ENCODE results near the gene SYNM. TPM values are rescaled to one million over a fixed set of nuclear protein-coding genes. Genes with fewer than 3 reads are reported as not detected.
"Not testable (repeated sequence)": the region's sequence is repeated elsewhere in the genome, so short reads cannot be mapped to it uniquely, and the experiment has no call there.

SYNM gene
- total RNA-seq, 1 donor from 2014 or later: 1.7 TPM

- DNase-seq (ENCODE audit: low spot score): no peak
- Mint-ChIP-seq H3K27ac (ENCODE audit: unreplicated experiment) (no peak overlapping the region), H3K36me3 (ENCODE audit: low read depth, unreplicated experiment) (no peaks in the 10 kb centered on the region), H3K9me3 (ENCODE audit: unreplicated experiment) (no peaks in the 10 kb centered on the region), H3K27me3 (ENCODE audit: unreplicated experiment) (no peaks in the 10 kb centered on the region), H3K4me1 (ENCODE audit: unreplicated experiment) (no peaks in the 10 kb centered on the region), H3K4me3 (ENCODE audit: unreplicated experiment) (no peak overlapping the region)
- no peak for TF ChIP-seq CTCF (IDR thresholded peaks at IDR 0.05; ENCODE audit: unreplicated experiment)
These were observed 34.7 kb upstream of the SYNM start for GRCh38 chr15:99070208-99070607.

DNA sequence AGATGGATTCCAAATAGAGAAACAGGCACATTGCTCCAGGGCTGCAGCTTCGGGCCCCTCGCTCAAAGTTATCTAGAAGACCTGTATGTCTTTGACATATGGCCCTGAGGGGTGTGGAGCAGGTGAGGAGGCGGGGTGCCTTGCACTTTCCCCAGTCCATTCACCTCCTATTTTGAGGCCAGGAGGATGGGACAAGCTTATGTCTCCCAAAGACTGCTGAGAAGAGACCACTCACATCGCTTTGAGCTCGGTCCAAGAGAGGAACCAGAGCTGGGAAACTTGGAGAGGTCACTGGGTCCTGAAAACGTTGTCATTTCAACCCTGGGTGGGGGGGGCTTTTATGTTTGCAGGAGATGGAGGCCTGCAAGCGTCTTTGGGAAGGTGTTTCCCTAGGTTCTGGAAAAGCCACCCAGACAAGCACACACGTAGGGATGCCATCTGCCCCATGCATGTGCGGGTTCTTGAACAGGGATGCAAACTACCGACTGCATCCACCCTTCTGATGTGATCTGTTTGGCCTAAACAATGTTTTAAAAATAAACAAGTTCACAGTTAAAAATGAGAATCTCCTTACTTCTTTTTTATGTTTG lies 33.7 kb upstream of the SYNM start:
- TF ChIP-seq CTCF (IDR thresholded peaks at IDR 0.05; ENCODE audit: unreplicated experiment): no peak
- Mint-ChIP-seq H3K4me1 (ENCODE audit: unreplicated experiment) (no peaks in the 10 kb centered on the region), H3K27ac (ENCODE audit: unreplicated experiment) (no peak overlapping the region), H3K9me3 (ENCODE audit: unreplicated experiment) (no peaks in the 10 kb centered on the region), H3K4me3 (ENCODE audit: unreplicated experiment) (no peak overlapping the region), H3K36me3 (ENCODE audit: low read depth, unreplicated experiment) (no peaks in the 10 kb centered on the region), H3K27me3 (ENCODE audit: unreplicated experiment) (no peaks in the 10 kb centered on the region)
- DNase-seq (ENCODE audit: low spot score): no peak

DNA sequence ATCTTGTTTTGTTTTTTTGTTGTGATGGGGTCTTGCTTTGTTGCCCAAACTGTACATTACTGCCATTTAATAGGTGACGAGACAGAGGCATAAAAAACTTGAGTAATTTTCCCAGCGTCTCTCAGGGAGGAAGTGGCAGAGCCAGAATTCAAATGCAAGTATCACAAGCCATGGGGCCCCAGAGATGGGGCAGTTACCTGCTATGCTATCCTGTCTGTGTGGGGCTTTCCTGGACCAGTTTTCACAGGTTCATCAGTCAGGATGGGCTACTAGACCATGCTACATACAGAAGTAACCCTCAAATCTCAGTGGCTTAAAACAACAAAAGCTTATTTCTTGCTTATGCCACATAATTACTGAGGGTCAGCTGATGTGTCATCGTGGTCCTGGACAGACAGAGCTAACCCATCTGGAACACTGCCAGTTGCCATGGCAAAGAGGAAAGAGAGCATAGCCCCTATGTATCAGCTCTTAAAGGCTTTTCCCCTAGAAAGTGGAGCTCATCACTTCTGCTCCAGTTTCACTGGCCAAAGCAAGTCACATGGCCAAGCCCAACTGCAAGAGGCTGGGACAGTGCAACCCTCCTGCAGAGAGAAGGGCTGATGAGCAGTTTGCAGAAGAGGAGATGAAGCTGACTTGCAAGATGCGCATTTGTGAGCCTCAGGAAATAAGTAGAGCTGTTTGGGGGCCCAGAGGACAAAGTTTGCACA lies 31.7 kb upstream of the SYNM start:
- H3K4me3 Mint-ChIP-seq (ENCODE audit: unreplicated experiment): no peak overlapping the region
- H3K4me1 Mint-ChIP-seq (ENCODE audit: unreplicated experiment): no peaks in the 10 kb centered on the region
- H3K27ac Mint-ChIP-seq (ENCODE audit: unreplicated experiment): no peak overlapping the region
- no peaks in the 10 kb centered on the region for H3K36me3 Mint-ChIP-seq (ENCODE audit: low read depth, unreplicated experiment)
- TF ChIP-seq CTCF (IDR thresholded peaks at IDR 0.05; ENCODE audit: unreplicated experiment): no peak
- H3K9me3 Mint-ChIP-seq (ENCODE audit: unreplicated experiment): no peaks in the 10 kb centered on the region
- no peaks in the 10 kb centered on the region for H3K27me3 Mint-ChIP-seq (ENCODE audit: unreplicated experiment)
- no peak for DNase-seq (ENCODE audit: low spot score)

DNA sequence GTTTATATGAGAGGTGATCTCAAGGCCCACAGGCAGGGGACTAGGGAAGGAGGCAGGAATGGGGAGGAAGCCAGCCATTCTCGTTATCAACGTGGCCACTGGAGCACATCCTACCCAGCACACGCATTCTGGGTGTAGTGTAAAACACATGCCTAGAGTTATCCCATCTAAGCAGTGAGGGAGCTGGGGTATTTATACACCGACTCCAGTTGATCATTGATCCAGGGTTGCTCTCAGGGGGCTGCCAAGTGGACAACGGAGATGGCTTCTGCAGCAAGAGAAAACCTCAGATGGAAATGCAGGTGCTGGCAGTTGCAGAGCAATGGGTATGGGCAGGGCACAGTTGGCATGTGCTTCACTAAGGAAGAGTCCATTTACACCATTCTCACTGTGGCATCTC lies 30.4 kb upstream of the SYNM start:
- DNase-seq (ENCODE audit: low spot score): no peak
- no peaks in the 10 kb centered on the region for H3K36me3 Mint-ChIP-seq (ENCODE audit: low read depth, unreplicated experiment)
- no peak overlapping the region for H3K4me3 Mint-ChIP-seq (ENCODE audit: unreplicated experiment)
- H3K4me1 Mint-ChIP-seq (ENCODE audit: unreplicated experiment): no peaks in the 10 kb centered on the region
- no peaks in the 10 kb centered on the region for H3K9me3 Mint-ChIP-seq (ENCODE audit: unreplicated experiment)
- no peaks in the 10 kb centered on the region for H3K27me3 Mint-ChIP-seq (ENCODE audit: unreplicated experiment)
- TF ChIP-seq CTCF (IDR thresholded peaks at IDR 0.05; ENCODE audit: unreplicated experiment): no peak
- H3K27ac Mint-ChIP-seq (ENCODE audit: unreplicated experiment): no peak overlapping the region

GRCh38 chr15:99075059-99075652 lies 29.7 kb upstream of the SYNM start:
- not testable (repeated sequence) for H3K4me3 Mint-ChIP-seq (ENCODE audit: unreplicated experiment); H3K36me3 Mint-ChIP-seq (ENCODE audit: low read depth, unreplicated experiment); DNase-seq (ENCODE audit: low spot score); H3K4me1 Mint-ChIP-seq (ENCODE audit: unreplicated experiment); H3K9me3 Mint-ChIP-seq (ENCODE audit: unreplicated experiment); H3K27ac Mint-ChIP-seq (ENCODE audit: unreplicated experiment); H3K27me3 Mint-ChIP-seq (ENCODE audit: unreplicated experiment)
